Mammary epithelial cell (primary cell): Measurements from ENCODE around the gene ADAM33.

Experiments used
- CTCF ChIP-seq, 2 donors: IDR thresholded peaks in 1 of 2; conservative IDR thresholded peaks in 1 of 2; 2 replicates each; pipeline ENCODE4 v1.5.1; 2011 to 2012; ENCODE audit warnings: inconsistent platforms in 2 of 2, low read length in 2 of 2, mild to moderate bottlenecking in 2 of 2, control low read depth in 1 of 2, low read depth in 1 of 2; ENCODE audit not compliant: insufficient read depth in 1 of 2; ENCODE audit errors: extremely low read depth in 1 of 2
- EZH2 ChIP-seq: IDR thresholded peaks from 2 replicates; pipeline ENCODE4 v1.6.1; 2012; ENCODE audit warnings: low read length, inconsistent platforms, borderline replicate concordance

- TF ChIP-seq EZH2, result no peak
- TF ChIP-seq CTCF (conservative IDR thresholded peaks at IDR 0.05 in 1 of 2, IDR thresholded peaks at IDR 0.05 in 1 of 2; ENCODE audit: extremely low read depth in 1 of 2, insufficient read depth in 1 of 2, low read depth in 1 of 2, low read length in 2 of 2), result no peak
These were observed 37.2 kb upstream of the ADAM33 start for GRCh38 chr20:3719046-3719445.
